ENCODE results near the gene ZNF541. TPM values are rescaled to one million over a fixed set of nuclear protein-coding genes. Genes with fewer than 3 reads are reported as not detected.

The ZNF541 gene
- total RNA-seq, result 0.39 and 0.63 TPM in 2 replicates

- peak in 1 of 2 donors; percentile 51 for DNase-seq (ENCODE audit: low read depth in 2 of 2)
These were observed at the start of gene ZNF541 for GRCh38 chr19:47573071-47574026. TSS of gene ZNF541 (minus strand) at chr19:47573148. CDS start at chr19:47555856, 17,292 bp downstream.

- DNase-seq (ENCODE audit: low read depth in 2 of 2), result no peak
These were observed 46.8 kb upstream of the ZNF541 start for GRCh38 chr19:47619763-47620162.

DNA sequence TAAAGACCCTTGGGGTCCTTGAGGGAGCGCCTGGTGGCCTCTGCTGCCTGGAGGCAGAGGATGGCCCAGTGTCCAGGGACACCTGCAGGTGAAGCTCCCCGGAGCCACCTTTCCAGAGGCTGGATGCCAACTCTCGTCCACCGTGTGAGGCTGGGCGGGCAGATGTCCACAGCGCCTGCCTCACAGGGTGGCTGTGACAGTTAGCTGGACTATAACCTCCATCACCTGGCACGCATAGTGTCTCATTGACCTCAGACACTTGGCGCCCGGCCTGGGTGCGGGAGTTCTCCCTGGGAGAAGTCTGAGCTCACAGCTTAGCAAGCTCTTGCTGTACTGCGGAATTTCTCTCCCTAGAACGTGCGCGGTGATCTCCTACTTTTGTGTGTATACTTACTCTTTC lies 45.8 kb upstream of the ZNF541 start:
- DNase-seq (ENCODE audit: low read depth in 2 of 2), result no peak

- DNase-seq (ENCODE audit: low read depth in 2 of 2), result no peak
These were observed 42.8 kb upstream of the ZNF541 start for GRCh38 chr19:47615714-47616113.

- no peak for DNase-seq (ENCODE audit: low read depth in 2 of 2)
These were observed 42.3 kb upstream of the ZNF541 start for GRCh38 chr19:47615230-47615629.

GRCh38 chr19:47614559-47614958 lies 41.6 kb upstream of the ZNF541 start:
- DNase-seq (ENCODE audit: low read depth in 2 of 2), result no peak

DNA sequence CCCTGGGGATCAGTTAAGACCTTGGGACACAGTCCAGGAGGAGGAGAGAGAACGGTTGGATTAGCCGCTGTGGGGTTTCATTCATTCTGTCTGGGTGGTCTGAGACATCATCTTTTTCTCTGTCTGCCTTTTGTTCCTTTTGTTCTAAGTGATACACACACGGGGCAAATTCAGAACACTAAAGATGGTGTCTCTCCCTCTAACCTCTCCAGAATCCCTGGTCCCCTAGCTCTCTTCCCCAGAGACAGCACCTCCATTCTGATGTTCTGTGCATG lies 41.0 kb upstream of the ZNF541 start:
- no peak for DNase-seq (ENCODE audit: low read depth in 2 of 2)

DNA sequence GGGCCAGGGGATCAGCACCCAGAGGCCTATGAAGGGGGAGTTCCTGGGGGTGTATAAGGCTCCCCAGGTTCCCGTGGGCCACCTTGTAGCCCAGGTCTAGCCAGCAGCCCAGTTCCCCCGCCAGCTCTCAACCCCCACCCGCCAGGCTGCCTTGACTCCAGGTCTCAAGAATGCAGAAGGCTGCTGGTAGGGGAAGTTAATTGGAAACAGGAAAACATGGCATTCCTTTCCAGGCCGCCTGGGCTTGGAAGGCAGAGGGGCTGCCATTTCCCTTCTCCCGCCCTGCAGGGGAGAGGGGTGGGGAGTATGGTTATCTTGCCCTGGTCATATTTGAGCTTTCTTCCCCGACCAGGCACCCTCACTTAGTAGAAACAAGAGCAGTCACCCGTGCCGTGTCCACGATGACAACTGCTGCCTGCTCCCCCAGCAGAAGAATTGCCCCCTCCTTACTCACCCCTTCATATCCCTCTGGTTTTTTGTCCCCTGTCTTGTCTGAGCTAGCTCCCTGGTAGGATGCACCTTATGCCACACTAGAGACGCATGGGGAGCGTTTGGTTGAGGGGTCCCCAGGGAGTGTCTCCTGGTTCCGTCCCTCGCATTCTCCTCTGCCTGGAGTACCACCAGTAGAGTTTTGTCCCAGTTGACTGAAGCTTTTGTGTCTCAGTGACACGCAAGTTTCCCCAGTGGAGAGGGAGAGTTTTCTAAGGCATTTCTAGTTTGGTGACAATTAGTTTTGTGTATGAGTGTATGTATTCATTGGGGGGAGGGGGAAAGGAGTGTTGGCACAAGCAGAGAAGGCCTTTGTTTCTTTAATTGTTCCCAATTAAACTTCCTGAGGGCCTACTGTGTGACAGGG lies 40.4 kb upstream of the ZNF541 start:
- peak in 1 of 2 donors; percentile 64 for DNase-seq (ENCODE audit: low read depth in 2 of 2)

DNA sequence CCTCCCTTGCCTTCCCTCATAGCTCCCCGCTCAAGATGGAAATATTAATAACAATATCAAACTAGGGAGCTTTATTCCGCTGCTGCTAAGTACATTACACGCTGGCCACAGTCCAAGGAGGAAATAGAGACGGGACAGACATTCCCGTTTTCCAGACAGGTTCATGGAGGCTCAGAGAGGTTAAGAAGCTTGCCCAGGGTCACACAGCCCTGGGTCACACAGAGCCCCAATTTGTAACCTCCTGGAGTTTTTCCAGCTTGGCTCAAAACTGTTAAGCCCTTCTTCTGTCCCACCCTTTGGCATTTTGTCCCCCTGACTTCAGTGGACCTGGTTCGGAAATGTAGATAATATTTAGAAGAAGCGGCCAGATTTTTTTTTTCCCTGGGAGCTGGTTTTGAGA lies 38.0 kb upstream of the ZNF541 start:
- DNase-seq (ENCODE audit: low read depth in 2 of 2), result peak in 1 of 2 donors; percentile 47

DNA sequence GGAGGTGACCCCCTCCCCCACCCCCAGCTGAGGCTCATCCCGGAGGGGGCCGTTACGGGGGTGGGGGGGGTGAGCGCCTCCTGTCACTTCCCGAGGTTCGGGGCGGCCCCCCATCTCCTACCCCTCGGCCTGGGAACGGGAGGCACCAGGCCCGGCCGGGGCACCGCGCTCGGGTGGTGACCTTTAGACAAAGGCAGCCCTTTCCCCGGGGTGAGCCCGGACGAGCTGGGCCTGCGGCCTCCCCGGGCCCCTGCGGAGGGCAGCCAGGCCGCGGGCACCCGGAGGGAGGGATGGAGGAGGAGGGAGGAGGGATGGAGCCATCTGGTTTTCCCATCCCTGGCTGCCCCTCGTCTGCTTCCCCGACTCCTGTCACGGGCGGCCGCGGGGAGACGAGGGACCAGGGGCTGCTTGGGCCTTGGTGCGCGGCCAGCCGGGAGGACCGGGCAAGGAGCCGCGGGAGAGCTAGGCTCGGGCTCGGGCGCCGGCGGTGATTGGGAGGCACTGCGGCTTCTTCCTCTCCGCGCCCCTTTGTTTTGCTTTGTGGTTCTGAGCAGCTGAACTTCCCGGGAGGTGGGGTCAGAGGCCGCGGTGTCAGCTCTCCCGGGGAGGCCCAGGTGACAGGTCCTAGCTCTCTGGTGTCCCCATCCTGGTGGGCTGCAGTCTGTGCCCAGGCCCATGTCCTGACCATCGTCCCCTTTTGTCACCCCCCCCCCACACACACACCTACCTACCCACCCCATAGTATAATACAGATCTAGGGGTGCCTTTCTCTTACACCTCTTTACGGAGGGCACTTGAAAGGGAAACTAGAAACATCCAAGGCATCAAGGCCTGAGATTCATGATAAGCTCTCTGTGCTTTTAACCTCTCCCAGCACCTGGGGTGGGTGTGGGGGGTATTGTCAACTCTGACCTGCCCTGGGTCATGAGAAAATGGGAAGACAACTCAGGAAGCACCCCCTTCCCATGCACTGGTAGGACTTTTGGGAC lies 37.3 kb upstream of the ZNF541 start:
- peak in 1 of 2 donors; percentile 35 for DNase-seq (ENCODE audit: low read depth in 2 of 2)

GRCh38 chr19:47608969-47609905 lies 36.3 kb upstream of the ZNF541 start, which contains the start of gene BICRA:
TSS of gene BICRA (plus strand) at chr19:47609134. CDS start at chr19:47673575, 64,441 bp downstream.
- peak; percentile 43 to 82 for DNase-seq (ENCODE audit: low read depth in 2 of 2)

DNA sequence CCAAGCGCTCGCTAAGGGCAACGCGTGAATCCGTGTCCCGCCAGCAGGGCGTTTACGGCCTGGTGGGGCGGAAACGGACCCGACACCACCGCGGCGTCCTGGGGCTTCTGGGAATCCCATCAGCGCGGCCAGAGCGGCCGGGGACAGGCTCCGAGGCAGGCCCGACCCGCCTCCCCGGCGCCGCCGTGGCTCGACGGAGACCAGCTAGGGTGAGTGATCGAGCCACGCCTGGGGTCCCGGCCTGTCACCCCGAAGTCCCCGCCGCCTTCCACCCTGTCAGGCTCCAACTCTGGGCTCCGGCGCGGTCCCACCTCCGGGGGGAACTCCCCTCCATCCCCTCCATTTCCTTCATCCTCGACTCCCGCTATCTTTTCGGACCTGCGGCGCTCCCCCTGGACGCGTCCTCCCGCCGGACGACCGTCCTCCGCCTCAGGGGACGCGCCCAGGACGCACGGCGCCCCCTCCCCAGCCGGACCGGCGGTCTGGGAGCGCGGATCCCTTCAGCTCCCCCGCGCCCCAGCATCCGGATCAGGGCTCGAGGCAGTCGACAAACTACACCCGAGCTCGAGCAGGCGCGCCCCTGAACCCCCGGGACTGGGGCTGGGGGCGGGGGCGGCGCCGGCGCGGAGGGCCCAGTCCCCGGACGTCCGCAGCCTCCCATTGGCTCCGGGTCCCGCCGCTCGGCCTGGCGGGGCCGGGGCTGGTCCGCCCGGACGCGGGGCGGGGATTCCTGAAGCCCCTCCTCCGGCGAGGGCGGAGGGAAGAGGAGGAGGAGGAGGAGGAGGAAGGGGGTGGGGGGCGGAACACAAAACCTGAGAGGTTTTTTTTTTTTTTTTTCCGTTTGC lies 35.3 kb upstream of the ZNF541 start:
- peak; percentile 80 to 94 for DNase-seq (ENCODE audit: low read depth in 2 of 2)

GRCh38 chr19:47607564-47608073 lies 34.7 kb upstream of the ZNF541 start:
- DNase-seq (ENCODE audit: low read depth in 2 of 2), result no peak

DNA sequence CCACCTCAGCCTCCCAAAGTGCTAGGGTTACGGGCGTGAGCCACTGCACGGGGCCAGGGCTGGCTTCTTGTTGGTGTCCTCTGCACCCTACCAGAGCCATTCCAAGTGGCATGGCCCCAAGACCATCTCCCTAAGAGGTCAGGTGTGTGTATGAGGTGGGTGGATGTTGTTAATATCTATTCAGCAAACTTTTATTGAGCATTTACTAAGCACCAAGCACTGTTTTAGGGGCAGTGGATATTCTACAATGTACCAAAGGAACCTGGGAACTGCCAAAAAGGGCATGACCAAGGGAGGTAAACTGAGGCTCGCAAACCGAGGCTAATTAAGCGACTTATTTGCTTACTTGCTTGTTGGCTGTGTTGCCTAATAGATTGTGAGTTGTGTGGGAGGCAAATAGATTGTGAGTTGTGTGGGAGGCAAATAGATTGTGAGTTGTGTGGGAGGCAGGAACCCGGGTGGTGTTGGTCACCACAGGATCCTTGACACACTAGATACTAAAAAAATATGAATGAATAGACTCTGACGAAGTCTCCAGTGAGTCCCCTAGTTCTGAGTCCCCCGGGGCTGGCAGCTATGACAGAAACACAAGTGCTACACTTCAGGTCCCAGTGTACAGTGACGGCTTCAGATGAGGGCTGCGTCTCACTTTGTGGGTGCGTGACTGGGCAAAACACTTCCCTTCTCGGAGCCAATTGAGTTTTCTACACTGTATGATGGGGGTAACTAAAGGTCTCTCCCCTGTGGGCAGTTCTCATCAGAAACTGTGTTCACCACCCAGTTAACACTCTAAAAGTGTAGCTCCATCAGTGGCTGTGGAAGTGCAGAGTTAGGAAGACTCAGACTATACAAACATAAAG lies 31.0 kb upstream of the ZNF541 start:
- no peak for DNase-seq (ENCODE audit: low read depth in 2 of 2)

DNA sequence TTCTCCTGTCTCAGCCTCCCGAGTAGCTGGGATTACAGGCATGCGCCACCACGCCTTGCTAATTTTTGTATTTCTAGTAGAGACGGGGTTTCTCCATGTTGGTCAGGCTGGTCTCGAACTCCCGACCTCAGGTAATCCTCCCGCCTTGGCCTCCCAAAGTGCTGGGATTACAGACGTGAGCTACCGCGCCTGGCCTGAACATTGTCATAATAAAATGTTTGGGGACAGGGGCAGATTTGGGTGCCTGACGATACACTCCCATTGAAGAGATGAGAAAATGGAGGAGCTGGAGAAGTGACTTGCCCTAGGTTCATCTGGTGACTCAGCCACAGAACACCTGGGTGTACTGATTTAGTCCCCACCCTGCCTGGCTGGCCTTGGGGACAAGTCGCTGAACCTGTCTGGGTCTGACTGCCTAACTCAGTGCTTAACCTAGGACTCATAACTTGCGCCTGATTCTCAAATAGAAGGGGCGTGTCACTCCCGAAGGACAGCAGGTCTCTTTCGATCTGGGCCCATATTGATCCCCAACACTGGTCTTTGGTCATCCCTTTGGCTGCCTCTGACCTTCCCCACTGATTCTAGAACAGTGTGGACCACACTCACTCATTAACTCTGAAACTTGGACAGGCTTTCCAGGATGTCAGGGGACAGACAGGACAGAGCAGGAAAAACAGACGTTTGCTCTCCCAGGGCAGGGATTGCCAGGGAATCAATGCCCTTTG lies 28.4 kb upstream of the ZNF541 start:
- DNase-seq (ENCODE audit: low read depth in 2 of 2), result no peak

- DNase-seq (ENCODE audit: low read depth in 2 of 2), result peak; percentile 96 to 99
These were observed 27.6 kb upstream of the ZNF541 start for GRCh38 chr19:47600246-47601179.

Measured in dermis microvascular lymphatic vessel endothelial cell (primary cell).